Ascending aorta (tissue), 2 donors: Measurements from ENCODE around the gene USP48. TPM values are rescaled to one million over a fixed set of nuclear protein-coding genes. Genes with fewer than 3 reads are reported as not detected.

Experiments used
- DNase-seq, 2 donors: peaks; one replicate each; pipeline ENCODE4 v3.0.0-alpha.2; 2019; ENCODE audit warnings: low spot score in 2 of 2
- H3K27ac ChIP-seq, 2 donors: fragments of 200-600 bp; sonication (generic); one replicate each; pipeline ENCODE4 v1.5.1; 2016 to 2017; ENCODE audit warnings: mild to moderate bottlenecking in 1 of 2
- H3K27me3 ChIP-seq: fragments of 200-600 bp; sonication (generic); one replicate; pipeline ENCODE4 v1.5.1; 2017
- H3K36me3 ChIP-seq, 2 donors: fragments of 200-600 bp; sonication (generic); one replicate each; pipeline ENCODE4 v1.5.1; 2016
- H3K4me1 ChIP-seq, 2 donors: fragments of 200-600 bp; sonication (generic); one replicate each; pipeline ENCODE4 v1.5.1; 2016 to 2017; ENCODE audit warnings: mild to moderate bottlenecking in 1 of 2
- H3K4me3 ChIP-seq, 2 donors: fragments of 200-600 bp; sonication (generic); one replicate each; pipeline ENCODE4 v1.5.1; 2016 to 2017; ENCODE audit warnings: mild to moderate bottlenecking in 1 of 2
- H3K9me3 ChIP-seq, 2 donors: fragments of 200-600 bp; sonication (generic); one replicate each; pipeline ENCODE4 v1.5.1; 2016
- CTCF ChIP-seq, 3 experiments: fragments of 200-600 bp in 2 of 3; fragments of 450-650 bp in 1 of 3; sonication (generic) in 2 of 3; IDR thresholded peaks; one replicate each; pipeline ENCODE4 v1.5.1; 2016 to 2019; ENCODE audit warnings: antibody characterized with exemption in 3 of 3, mild to moderate bottlenecking in 1 of 3, moderate library complexity in 1 of 3
- intact Hi-C: fragments of 100-400 bp; cut with DNase I; formaldehyde crosslinking; loops from one replicate; pipeline ENCODE4 v1.15.1; 2023
- total RNA-seq: library from RNA; depleted of rRNA; stranded (reverse); fragments of >200 nt; gene quantifications from one replicate; pipeline ENCODE4 v1.1.0, GENCODE V29; 2016

USP48 gene
- total RNA-seq, 1 donor from 2014 or later = 41.3 TPM

DNA sequence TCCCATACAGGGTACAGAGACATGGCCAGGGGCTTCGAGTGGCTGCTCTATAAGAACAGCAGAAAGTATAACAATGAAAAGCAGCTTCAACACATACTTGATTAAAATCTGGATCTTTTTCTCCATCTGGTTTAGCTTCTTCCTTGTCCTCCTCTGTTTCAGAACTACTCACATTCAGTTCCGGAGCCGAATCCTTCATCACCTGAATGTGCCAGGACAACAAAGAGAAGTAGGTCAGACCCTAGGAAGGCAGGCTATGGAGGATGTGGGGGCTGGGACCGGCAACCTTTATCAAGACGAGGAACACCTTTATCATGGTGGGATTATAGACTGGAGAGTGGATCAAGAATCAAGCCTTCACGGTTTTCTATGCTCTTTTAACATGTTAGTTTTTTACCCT, 81.5 kb downstream of the USP48 start:
- peaks cover 42 to 66% of the 10 kb centered on the region in 2 donors for H3K36me3 ChIP-seq
- no peaks in the 10 kb centered on the region for H3K4me1 ChIP-seq
- no peaks in the 10 kb centered on the region for H3K9me3 ChIP-seq
- no peak overlapping the region for H3K27ac ChIP-seq
- TF ChIP-seq CTCF (IDR thresholded peaks at IDR 0.05) = no peak
- H3K4me3 ChIP-seq = no peak overlapping the region
- no peak for DNase-seq
- intact Hi-C loops = no loop called here
- no peaks in the 10 kb centered on the region for H3K27me3 ChIP-seq

DNA sequence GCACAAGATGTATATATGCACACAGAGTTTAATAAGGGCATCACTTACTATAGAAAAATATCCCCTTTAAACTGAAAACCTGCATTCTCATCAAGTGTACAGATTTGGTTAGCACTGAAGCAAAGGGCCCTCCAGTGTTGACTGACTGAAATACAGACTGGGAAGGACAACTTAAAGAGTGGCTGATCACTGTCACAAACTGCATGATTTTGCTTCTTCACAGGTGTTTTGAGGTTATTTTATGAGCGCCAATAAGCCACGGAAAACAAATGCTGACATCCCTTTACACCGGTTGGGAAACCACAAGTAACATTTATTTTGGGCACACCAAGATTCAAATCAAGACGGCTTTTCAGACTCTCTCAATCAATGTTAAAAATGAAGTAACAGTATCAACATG, 82.9 kb downstream of the USP48 start:
- Histone ChIP-seq H3K4me3 (no peak overlapping the region), H3K27ac (no peak overlapping the region), H3K36me3 (peaks cover 40 to 63% of the 10 kb centered on the region in 2 donors), H3K27me3 (no peaks in the 10 kb centered on the region), H3K9me3 (no peaks in the 10 kb centered on the region), H3K4me1 (no peaks in the 10 kb centered on the region)
- DNase-seq = no peak
- no peak for TF ChIP-seq CTCF (IDR thresholded peaks at IDR 0.05)
- intact Hi-C loops = no loop called here

- intact Hi-C loops = no loop called here
- Histone ChIP-seq H3K27ac (no peak overlapping the region), H3K4me3 (no peak overlapping the region), H3K9me3 (no peaks in the 10 kb centered on the region), H3K36me3 (peaks cover 53 to 59% of the 10 kb centered on the region in 2 donors), H3K4me1 (no peaks in the 10 kb centered on the region), H3K27me3 (no peaks in the 10 kb centered on the region)
- no peak for TF ChIP-seq CTCF (IDR thresholded peaks at IDR 0.05)
- no peak for DNase-seq
Measured at GRCh38 chr1:21696931-21697330, 86.0 kb downstream of the USP48 start.

DNA sequence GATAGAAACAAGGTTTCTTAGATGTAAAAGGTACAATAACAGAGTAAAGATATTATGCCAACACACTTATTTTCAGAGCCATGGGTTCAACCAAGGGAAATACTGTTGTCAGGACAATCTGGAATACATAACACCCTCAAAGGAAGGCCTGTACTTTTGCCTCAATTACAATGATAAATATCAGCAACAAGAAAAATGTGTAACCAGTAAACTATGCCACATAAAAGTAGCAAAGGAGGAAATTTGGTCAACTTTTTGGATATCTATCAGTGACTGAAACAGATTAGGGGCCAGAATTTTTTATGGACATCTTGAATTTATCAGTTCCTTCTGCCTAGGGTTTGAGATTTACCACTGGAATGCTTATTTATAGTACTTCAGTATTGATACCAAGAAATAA, 89.2 kb downstream of the USP48 start:
- intact Hi-C loops = no loop called here
- no peak for TF ChIP-seq CTCF (IDR thresholded peaks at IDR 0.05)
- H3K27me3 ChIP-seq = no peaks in the 10 kb centered on the region
- DNase-seq = no peak
- H3K36me3 ChIP-seq = peaks cover 53 to 65% of the 10 kb centered on the region in 2 donors
- H3K4me1 ChIP-seq = no peaks in the 10 kb centered on the region
- no peak overlapping the region for H3K4me3 ChIP-seq
- H3K27ac ChIP-seq = no peak overlapping the region
- H3K9me3 ChIP-seq = no peaks in the 10 kb centered on the region

GRCh38 chr1:21691739-21692138, 91.2 kb downstream of the USP48 start:
- intact Hi-C loops = no loop called here
- Histone ChIP-seq H3K27me3 (no peaks in the 10 kb centered on the region), H3K4me1 (no peaks in the 10 kb centered on the region), H3K27ac (no peak overlapping the region), H3K9me3 (no peaks in the 10 kb centered on the region), H3K4me3 (no peak overlapping the region), H3K36me3 (peaks cover 65 to 79% of the 10 kb centered on the region in 2 donors)
- no peak for DNase-seq
- TF ChIP-seq CTCF (IDR thresholded peaks at IDR 0.05) = no peak
